KMS-11 (cell line): ENCODE measurements around the gene RPTOR.

Experiments used
- H2AFZ ChIP-seq: fragments of 200-600 bp; sonication (generic); 2 replicates; pipeline ENCODE4 v1.6.1; 2016; ENCODE audit warnings: antibody characterized with exemption, mixed run types, low read depth
- H3K27ac ChIP-seq: fragments of 200-600 bp; sonication (generic); 2 replicates; pipeline ENCODE4 v1.6.1; 2016; ENCODE audit warnings: mild to moderate bottlenecking, mixed run types
- H3K27me3 ChIP-seq: fragments of 200-600 bp; sonication (generic); 2 replicates; pipeline ENCODE4 v1.6.1; 2017; ENCODE audit warnings: mild to moderate bottlenecking, low read depth, mixed run types, moderate library complexity; ENCODE audit not compliant: insufficient read depth
- H3K36me3 ChIP-seq: fragments of 200-600 bp; sonication (generic); 2 replicates; pipeline ENCODE4 v1.6.1; 2017; ENCODE audit warnings: mild to moderate bottlenecking, mixed run types; ENCODE audit not compliant: insufficient read depth
- H3K4me1 ChIP-seq: fragments of 200-600 bp; sonication (generic); 2 replicates; pipeline ENCODE4 v1.6.1; 2016; ENCODE audit warnings: mild to moderate bottlenecking, low read depth, mixed run types; ENCODE audit not compliant: poor library complexity, severe bottlenecking
- H3K4me2 ChIP-seq: fragments of 200-600 bp; sonication (generic); 2 replicates; pipeline ENCODE4 v1.7.0; 2016; ENCODE audit warnings: mild to moderate bottlenecking, mixed run types
- H3K4me3 ChIP-seq: fragments of 200-600 bp; sonication (generic); IDR thresholded peaks from 2 replicates; pipeline ENCODE4 v1.6.1; 2017; ENCODE audit warnings: low read depth, low read length, mixed read lengths; ENCODE audit not compliant: insufficient read depth
- H3K79me2 ChIP-seq: fragments of 200-600 bp; sonication (generic); 2 replicates; pipeline ENCODE4 v1.6.1; 2016; ENCODE audit warnings: low read depth, mixed run types; ENCODE audit not compliant: insufficient read depth
- H3K9ac ChIP-seq: fragments of 200-600 bp; sonication (generic); 2 replicates; pipeline ENCODE4 v1.6.1; 2016; ENCODE audit warnings: mild to moderate bottlenecking, mixed run types
- H4K20me1 ChIP-seq: fragments of 200-600 bp; sonication (generic); 2 replicates; pipeline ENCODE4 v1.6.1; 2016; ENCODE audit warnings: mild to moderate bottlenecking, mixed run types; ENCODE audit not compliant: insufficient read depth
- CTCF ChIP-seq: fragments of 200-600 bp; sonication (generic); conservative IDR thresholded peaks from 2 replicates; pipeline ENCODE4 v1.6.1; 2017; ENCODE audit warnings: low read depth, mild to moderate bottlenecking, antibody characterized with exemption, low read length, moderate library complexity, mixed read lengths

Gene RPTOR

GRCh38 chr17:80559825-80560251 lies 15.2 kb downstream of the RPTOR start:
- Histone ChIP-seq H3K79me2 (peaks cover 5% of the 10 kb centered on the region; the same call in 1 of the 2 replicates), H3K27ac (no peak overlapping the region), H3K9ac (no peak overlapping the region), H3K36me3 (no peaks in the 10 kb centered on the region), H3K4me3 (no peak overlapping the region), H3K27me3 (no peaks in the 10 kb centered on the region), H3K4me2 (no peak overlapping the region), H2AFZ (no peak overlapping the region), H3K4me1 (no peaks in the 10 kb centered on the region), H4K20me1 (no peaks in the 10 kb centered on the region)
- TF ChIP-seq CTCF: no peak

GRCh38 chr17:80561541-80562114 lies 17.0 kb downstream of the RPTOR start:
- no peak overlapping the region for H3K9ac ChIP-seq
- peaks cover 6% of the 10 kb centered on the region; the same call in 1 of the 2 replicates for H3K79me2 ChIP-seq
- H2AFZ ChIP-seq: no peak overlapping the region
- no peaks in the 10 kb centered on the region for H4K20me1 ChIP-seq
- TF ChIP-seq CTCF: no peak
- H3K4me2 ChIP-seq: no peak overlapping the region
- H3K27me3 ChIP-seq: no peaks in the 10 kb centered on the region
- H3K27ac ChIP-seq: no peak overlapping the region
- H3K4me3 ChIP-seq: no peak overlapping the region
- H3K4me1 ChIP-seq: no peaks in the 10 kb centered on the region
- H3K36me3 ChIP-seq: no peaks in the 10 kb centered on the region

- Histone ChIP-seq H2AFZ (no peak overlapping the region), H3K79me2 (peaks cover 6% of the 10 kb centered on the region; the same call in 1 of the 2 replicates), H3K27ac (no peak overlapping the region), H3K4me3 (no peak overlapping the region), H4K20me1 (no peaks in the 10 kb centered on the region; the same call in 1 of the 2 replicates), H3K9ac (no peak overlapping the region), H3K36me3 (no peaks in the 10 kb centered on the region), H3K4me1 (no peaks in the 10 kb centered on the region), H3K4me2 (no peak overlapping the region), H3K27me3 (no peaks in the 10 kb centered on the region)
- no peak for TF ChIP-seq CTCF
These were observed 19.9 kb downstream of the RPTOR start for GRCh38 chr17:80564545-80564944.

GRCh38 chr17:80565343-80566053 lies 20.9 kb downstream of the RPTOR start:
- Histone ChIP-seq H3K79me2 (peaks cover 6% of the 10 kb centered on the region; the same call in 1 of the 2 replicates), H3K27ac (no peak overlapping the region), H3K9ac (no peak overlapping the region), H2AFZ (no peak overlapping the region), H4K20me1 (no peaks in the 10 kb centered on the region; the same call in 1 of the 2 replicates), H3K4me2 (no peak overlapping the region), H3K27me3 (no peaks in the 10 kb centered on the region), H3K4me1 (no peaks in the 10 kb centered on the region), H3K4me3 (no peak overlapping the region), H3K36me3 (no peaks in the 10 kb centered on the region)
- no peak for TF ChIP-seq CTCF
